Measurements from ENCODE around the gene KRTAP21-3. TPM values are rescaled to one million over a fixed set of nuclear protein-coding genes. Genes with fewer than 3 reads are reported as not detected.

KRTAP21-3 gene
- total RNA-seq, 2 experiments from 2014 or later, result not detected

- BruUV-seq (replicated peaks), result no TSS peak
- no peak for TF ChIP-seq EZH2phosphoT487 (IDR thresholded peaks at IDR 0.05; ENCODE audit: borderline replicate concordance, low read depth, low read length)
- no peak for TF ChIP-seq CTCF (conservative IDR thresholded peaks at IDR 0.05; ENCODE audit: low read length)
- intact Hi-C loops (cut with micrococcal nuclease; ENCODE audit: unreplicated experiment), result no loop called here
These were observed 3.6 kb downstream of the KRTAP21-3 start for GRCh38 chr21:30714946-30715345.

GRCh38 chr21:30714456-30714855 lies 4.1 kb downstream of the KRTAP21-3 start:
- Histone ChIP-seq H3K4me3 (ENCODE audit: low read depth, low read length, poor library complexity, severe bottlenecking) (no peak overlapping the region), H2AFZ (ENCODE audit: low read length) (no peak overlapping the region), H3K9me3 (ENCODE audit: low read length) (0 out of 2 replicates have a peak, but pooled peaks cover 7% of the 10 kb centered on the region), H3K27ac (ENCODE audit: low read depth, low read length, poor library complexity, severe bottlenecking) (no peak overlapping the region), H3K4me1 (ENCODE audit: insufficient read depth, low read length, poor library complexity, severe bottlenecking) (no peaks in the 10 kb centered on the region), H3K9me2 (ENCODE audit: insufficient read depth, low read length) (no peaks in the 10 kb centered on the region), H4K20me1 (ENCODE audit: insufficient read depth, low read length) (no peaks in the 10 kb centered on the region), H3K79me2 (ENCODE audit: insufficient read depth, low read depth, low read length) (no peaks in the 10 kb centered on the region), H3K4me2 (ENCODE audit: low read length) (no peak overlapping the region), H3K36me3 (ENCODE audit: insufficient read depth, low read length) (no peaks in the 10 kb centered on the region)
- BruUV-seq (replicated peaks), result no TSS peak
- ChIA-PET CTCF (ENCODE audit: unreplicated experiment) (no interaction called here), POLR2A (no interaction called here)
- intact Hi-C loops (cut with micrococcal nuclease; ENCODE audit: unreplicated experiment), result no loop called here
- TF ChIP-seq EZH2phosphoT487 (IDR thresholded peaks at IDR 0.05; ENCODE audit: borderline replicate concordance, low read depth, low read length) (no peak), CTCF (conservative IDR thresholded peaks at IDR 0.05; ENCODE audit: low read length) (no peak)
- DNase-seq (ENCODE audit: low spot score), result no peak

More at GRCh38 chr21:30714946-30715345, 3.6 kb downstream of the KRTAP21-3 start:
- H3K4me1 ChIP-seq (ENCODE audit: insufficient read depth, low read length, poor library complexity, severe bottlenecking), result no peaks in the 10 kb centered on the region
- no peak overlapping the region for H2AFZ ChIP-seq (ENCODE audit: low read length)
- H3K4me2 ChIP-seq (ENCODE audit: low read length), result no peak overlapping the region
- H4K20me1 ChIP-seq (ENCODE audit: insufficient read depth, low read length), result no peaks in the 10 kb centered on the region
- ChIA-PET POLR2A (no interaction called here), CTCF (ENCODE audit: unreplicated experiment) (no interaction called here)
- H3K36me3 ChIP-seq (ENCODE audit: insufficient read depth, low read length), result no peaks in the 10 kb centered on the region
- no peaks in the 10 kb centered on the region for H3K79me2 ChIP-seq (ENCODE audit: insufficient read depth, low read depth, low read length)
- no peaks in the 10 kb centered on the region for H3K9me2 ChIP-seq (ENCODE audit: insufficient read depth, low read length)
- no peak for DNase-seq (ENCODE audit: low spot score)
- 0 out of 2 replicates have a peak, but pooled peaks cover 7% of the 10 kb centered on the region for H3K9me3 ChIP-seq (ENCODE audit: low read length)
- no peak overlapping the region for H3K27ac ChIP-seq (ENCODE audit: low read depth, low read length, poor library complexity, severe bottlenecking)
- H3K4me3 ChIP-seq (ENCODE audit: low read depth, low read length, poor library complexity, severe bottlenecking), result no peak overlapping the region

GRCh38 chr21:30713766-30714165 lies 4.8 kb downstream of the KRTAP21-3 start:
- ChIA-PET POLR2A (no interaction called here), CTCF (ENCODE audit: unreplicated experiment) (no interaction called here)
- no peaks in the 10 kb centered on the region for H3K79me2 ChIP-seq (ENCODE audit: insufficient read depth, low read depth, low read length)
- H3K36me3 ChIP-seq (ENCODE audit: insufficient read depth, low read length), result no peaks in the 10 kb centered on the region
- DNase-seq (ENCODE audit: low spot score), result no peak
- no peak overlapping the region for H3K4me3 ChIP-seq (ENCODE audit: low read depth, low read length, poor library complexity, severe bottlenecking)
- BruUV-seq (replicated peaks), result no TSS peak
- H3K27ac ChIP-seq (ENCODE audit: low read depth, low read length, poor library complexity, severe bottlenecking), result no peak overlapping the region
- no peaks in the 10 kb centered on the region for H3K4me1 ChIP-seq (ENCODE audit: insufficient read depth, low read length, poor library complexity, severe bottlenecking)
- no peak overlapping the region for H2AFZ ChIP-seq (ENCODE audit: low read length)
- H4K20me1 ChIP-seq (ENCODE audit: insufficient read depth, low read length), result no peaks in the 10 kb centered on the region
- no peak overlapping the region for H3K4me2 ChIP-seq (ENCODE audit: low read length)
- TF ChIP-seq EZH2phosphoT487 (IDR thresholded peaks at IDR 0.05; ENCODE audit: borderline replicate concordance, low read depth, low read length) (no peak), CTCF (conservative IDR thresholded peaks at IDR 0.05; ENCODE audit: low read length) (no peak)
- no peaks in the 10 kb centered on the region for H3K9me2 ChIP-seq (ENCODE audit: insufficient read depth, low read length)
- H3K9me3 ChIP-seq (ENCODE audit: low read length), result peaks cover 7% of the 10 kb centered on the region; the same call in 1 of the 2 replicates
- intact Hi-C loops (cut with micrococcal nuclease; ENCODE audit: unreplicated experiment), result no loop called here
